GM12874 (cell line): Measurements from ENCODE around the gene PPP1R13B.

Experiments
- TF ChIP-seq, protein P1 (sequence below): IDR thresholded peaks from 2 replicates; pipeline ENCODE4 v1.5.1; 2011; ENCODE audit warnings: low read depth, mild to moderate bottlenecking, control low read depth, low read length, moderate library complexity; ENCODE audit not compliant: insufficient read depth

PPP1R13B gene

DNA sequence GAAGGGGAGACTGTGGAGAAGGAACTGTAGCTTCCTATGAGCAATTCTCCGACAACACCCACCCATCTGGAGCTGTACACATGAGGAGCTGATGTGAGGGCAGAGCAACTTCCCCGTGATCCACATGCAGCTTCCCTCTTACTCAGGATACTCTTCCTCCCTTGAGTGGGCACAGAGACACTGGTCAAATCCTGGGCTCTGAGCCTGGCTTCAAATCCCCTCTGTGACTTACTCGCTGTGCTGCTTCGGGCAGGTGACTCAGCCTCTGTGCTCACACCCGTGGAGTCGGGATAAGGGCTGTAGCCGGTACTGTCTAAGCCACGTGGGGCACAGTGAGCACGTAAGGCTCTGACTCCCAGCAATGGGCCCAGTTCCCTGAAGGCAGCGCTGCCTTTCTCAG, 100.7 kb downstream of the PPP1R13B start:
- TF ChIP-seq, protein P1, sequence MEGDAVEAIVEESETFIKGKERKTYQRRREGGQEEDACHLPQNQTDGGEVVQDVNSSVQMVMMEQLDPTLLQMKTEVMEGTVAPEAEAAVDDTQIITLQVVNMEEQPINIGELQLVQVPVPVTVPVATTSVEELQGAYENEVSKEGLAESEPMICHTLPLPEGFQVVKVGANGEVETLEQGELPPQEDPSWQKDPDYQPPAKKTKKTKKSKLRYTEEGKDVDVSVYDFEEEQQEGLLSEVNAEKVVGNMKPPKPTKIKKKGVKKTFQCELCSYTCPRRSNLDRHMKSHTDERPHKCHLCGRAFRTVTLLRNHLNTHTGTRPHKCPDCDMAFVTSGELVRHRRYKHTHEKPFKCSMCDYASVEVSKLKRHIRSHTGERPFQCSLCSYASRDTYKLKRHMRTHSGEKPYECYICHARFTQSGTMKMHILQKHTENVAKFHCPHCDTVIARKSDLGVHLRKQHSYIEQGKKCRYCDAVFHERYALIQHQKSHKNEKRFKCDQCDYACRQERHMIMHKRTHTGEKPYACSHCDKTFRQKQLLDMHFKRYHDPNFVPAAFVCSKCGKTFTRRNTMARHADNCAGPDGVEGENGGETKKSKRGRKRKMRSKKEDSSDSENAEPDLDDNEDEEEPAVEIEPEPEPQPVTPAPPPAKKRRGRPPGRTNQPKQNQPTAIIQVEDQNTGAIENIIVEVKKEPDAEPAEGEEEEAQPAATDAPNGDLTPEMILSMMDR: no peak

DNA sequence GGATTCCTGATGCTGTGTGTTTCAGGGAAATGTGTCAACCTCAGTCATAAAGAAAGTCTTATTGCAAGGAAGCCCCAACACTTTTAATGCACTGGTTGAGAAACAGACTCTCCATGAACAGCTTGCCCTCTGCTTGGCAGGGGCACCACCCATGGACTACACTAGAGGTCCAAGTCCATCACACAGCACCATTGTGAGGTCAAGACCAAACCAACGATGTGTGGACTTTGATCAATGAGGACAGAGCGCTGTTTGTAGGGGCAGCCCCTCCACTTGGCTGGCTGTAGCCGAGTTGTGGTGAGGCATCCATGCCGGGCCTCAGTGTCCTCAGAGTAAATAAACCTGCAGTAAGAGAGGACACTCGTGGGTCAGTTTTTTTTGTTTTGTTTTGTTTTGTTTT, 102.0 kb downstream of the PPP1R13B start:
- TF ChIP-seq, protein P1: no peak

DNA sequence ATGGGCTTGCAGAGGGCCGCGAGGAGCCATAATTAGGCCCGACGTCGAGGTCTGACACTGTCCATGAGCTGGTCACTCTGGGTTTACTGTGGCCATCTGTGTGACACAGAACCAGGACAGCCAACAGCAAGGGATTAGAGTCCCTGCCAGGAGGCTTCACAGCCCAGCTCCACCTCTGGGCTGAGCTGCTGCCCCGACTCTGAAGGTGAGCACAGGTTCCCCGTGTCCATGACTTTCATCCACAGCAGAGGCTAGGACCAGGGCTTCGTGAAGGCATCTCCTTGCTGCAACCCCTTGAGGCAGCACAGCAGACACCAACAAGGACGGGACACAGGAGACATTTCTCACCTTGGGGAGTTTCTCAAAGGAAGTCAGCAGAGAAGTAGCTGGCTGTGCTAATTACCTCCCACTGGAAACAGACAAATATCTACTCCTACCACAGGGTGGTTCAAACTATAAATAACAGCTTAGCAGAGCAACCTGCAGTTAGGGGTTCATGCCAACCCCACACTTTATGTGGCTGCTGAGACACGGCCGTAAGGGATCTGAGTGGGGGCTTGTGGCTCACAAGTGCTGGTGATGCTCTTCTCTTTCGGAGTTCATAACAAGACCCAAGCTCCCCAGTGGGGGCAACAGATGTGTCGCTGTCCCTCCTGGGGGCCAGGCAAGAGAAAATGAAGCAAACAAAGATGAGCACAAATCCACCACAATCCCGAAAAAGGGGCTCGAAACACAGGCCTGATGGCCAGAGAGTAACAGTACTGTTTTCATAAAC, 102.6 kb downstream of the PPP1R13B start:
- TF ChIP-seq, protein P1: no peak

DNA sequence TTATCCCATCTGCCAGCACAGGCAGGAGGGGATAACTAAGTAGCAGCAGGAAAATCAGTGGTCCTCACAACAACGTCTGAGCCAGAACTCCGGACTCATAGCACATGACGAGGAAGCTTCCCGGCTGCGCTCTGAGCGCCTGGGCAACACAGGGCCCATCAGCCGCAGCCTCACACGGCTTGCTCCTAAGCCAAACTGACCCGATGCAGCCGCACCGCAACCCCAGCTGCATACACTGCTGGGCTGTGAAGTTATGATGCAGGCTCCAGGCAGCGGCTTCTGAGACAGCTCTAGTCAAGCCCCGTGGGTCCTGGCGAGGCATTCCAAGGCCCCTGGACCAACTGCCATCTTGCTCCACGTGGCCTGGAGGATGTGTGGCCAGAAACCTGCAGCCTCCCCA, 103.7 kb downstream of the PPP1R13B start:
- TF ChIP-seq, protein P1: no peak

DNA sequence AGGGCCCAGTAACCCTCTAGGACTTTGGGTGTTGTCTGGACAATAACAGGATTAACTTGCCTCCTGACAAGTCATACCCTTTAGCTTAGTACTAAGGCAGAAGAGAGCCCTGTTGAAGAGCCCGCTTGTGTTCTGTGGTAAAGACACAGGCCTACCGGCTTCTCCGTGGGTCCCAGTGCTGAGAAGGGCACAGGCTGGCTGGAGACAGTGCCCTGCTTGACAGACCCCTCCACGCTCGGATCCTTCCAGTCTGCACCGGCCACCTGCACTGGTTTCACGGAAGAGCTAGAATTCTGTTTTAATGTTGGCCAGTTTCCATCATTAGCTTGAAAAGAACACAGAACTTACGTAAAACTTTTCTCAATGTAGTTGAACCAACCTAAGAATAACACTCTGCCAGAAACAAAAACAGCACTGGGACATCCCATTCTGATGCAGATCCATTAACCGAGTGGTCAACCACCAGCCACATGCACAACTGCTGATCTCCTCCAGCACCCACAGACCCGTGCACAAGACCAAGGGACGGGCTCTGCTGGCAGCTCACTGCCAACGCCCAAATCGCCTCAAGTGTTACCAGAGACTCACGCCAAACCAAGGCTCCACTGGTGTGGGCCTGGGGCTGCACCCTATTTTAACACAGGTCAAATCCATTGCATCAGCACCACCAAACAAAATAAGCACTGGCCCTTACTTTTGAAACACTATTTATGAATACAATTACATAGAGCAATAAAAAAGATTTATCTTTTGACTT, 104.7 kb downstream of the PPP1R13B start:
- TF ChIP-seq, protein P1: no peak

DNA sequence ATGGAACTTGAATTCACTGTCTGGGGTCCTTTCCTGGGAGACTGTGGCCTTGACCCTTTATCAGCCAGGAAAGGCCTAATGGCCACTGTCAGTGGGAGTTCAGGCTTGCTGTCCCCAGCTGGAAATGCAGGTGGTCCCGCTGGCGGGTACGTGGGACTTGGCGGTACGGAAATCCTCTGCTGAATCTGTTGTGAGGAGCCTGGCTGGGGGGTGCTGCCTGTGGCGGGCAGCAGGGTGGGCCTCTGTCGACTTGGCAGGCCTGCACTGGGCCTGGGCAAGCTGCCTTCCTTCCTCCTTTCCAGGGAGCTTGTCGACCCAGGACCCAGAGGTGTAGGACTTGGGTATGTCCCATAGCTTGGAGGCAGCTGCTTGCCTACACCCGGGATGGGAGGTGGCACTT, 105.5 kb downstream of the PPP1R13B start:
- TF ChIP-seq, protein P1: no peak

DNA sequence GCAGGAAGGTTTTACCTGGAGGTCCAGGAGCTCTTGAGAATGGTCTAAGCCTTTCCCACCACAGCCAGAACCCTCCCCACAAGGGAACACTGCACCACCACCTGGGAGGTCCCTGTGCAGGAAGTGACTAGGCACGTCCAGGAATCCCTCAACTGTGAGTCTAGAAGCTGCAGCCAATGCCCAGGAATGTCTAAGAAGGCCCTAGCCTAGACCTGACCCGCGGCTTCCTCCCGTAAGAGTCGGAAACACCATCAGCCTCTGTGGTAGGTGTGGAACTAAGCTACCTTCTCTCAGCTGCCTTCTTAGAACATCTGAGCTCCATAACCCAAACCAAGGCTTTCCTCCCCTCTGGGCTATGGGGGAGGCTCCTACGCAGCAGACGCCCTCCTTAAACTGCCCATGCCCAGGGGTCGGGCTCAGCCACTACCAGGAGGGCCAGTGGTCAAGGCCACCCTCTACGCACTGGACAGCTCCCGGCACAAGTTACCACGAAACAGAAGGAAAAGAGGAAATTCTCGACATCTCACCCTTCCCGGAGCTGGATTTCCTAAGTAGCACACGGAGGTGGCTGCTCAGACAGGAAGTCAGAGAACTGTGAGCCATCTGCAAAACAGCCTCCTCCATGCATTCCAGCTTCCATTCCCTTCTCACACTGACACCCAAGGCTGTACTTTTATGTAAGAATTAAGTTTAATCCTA, 106.2 kb downstream of the PPP1R13B start:
- TF ChIP-seq, protein P1: no peak
